AG09309 (cell line): ENCODE results near the gene UBQLN1.
"Not testable (repeated sequence)": the region's sequence is repeated elsewhere in the genome, so short reads cannot be mapped to it uniquely, and the experiment has no call there.

Experiments used
- DNase-seq: peaks from one replicate; pipeline ENCODE4 v3.0.0-alpha.2; 2010; ENCODE audit warnings: low read depth
- H3K4me3 ChIP-seq: 2 replicates; pipeline ENCODE4 v1.5.1; 2011; ENCODE audit warnings: mild to moderate bottlenecking, low read depth, low read length, moderate library complexity; ENCODE audit not compliant: control insufficient read depth
- CTCF ChIP-seq: IDR thresholded peaks from 2 replicates; pipeline ENCODE4 v1.5.1; 2011; ENCODE audit warnings: mild to moderate bottlenecking, low read depth, low read length, inconsistent platforms; ENCODE audit not compliant: insufficient read depth, control insufficient read depth; ENCODE audit errors: missing control alignments

UBQLN1 gene

GRCh38 chr9:83707518-83707767 lies 315 bp downstream of the UBQLN1 start:
- no peak for TF ChIP-seq CTCF
- peak; percentile 24 for DNase-seq
- H3K4me3 ChIP-seq = peak overlapping the region; percentile 62

GRCh38 chr9:83706676-83707517 lies 861 bp downstream of the UBQLN1 start:
- DNase-seq = no peak

GRCh38 chr9:83705219-83705651 lies 2.5 kb downstream of the UBQLN1 start:
- not testable (repeated sequence) for DNase-seq, H3K4me3 ChIP-seq

More at GRCh38 chr9:83706676-83707517, 861 bp downstream of the UBQLN1 start:
- H3K4me3 ChIP-seq = peak overlapping the region; percentile 62
- no peak for TF ChIP-seq CTCF

- TF ChIP-seq CTCF = no peak
- peak; percentile 59 for DNase-seq
- no peak overlapping the region for H3K4me3 ChIP-seq
Observed at GRCh38 chr9:83701769-83702168, 6.0 kb downstream of the UBQLN1 start.

GRCh38 chr9:83701286-83701685 lies 6.5 kb downstream of the UBQLN1 start:
- TF ChIP-seq CTCF = no peak
- no peak overlapping the region for H3K4me3 ChIP-seq
- no peak for DNase-seq

- no peak for TF ChIP-seq CTCF
- H3K4me3 ChIP-seq = no peak overlapping the region
- DNase-seq = no peak
Observed at GRCh38 chr9:83699615-83700014, 8.1 kb downstream of the UBQLN1 start.

GRCh38 chr9:83698976-83699585 lies 8.7 kb downstream of the UBQLN1 start:
- H3K4me3 ChIP-seq = no peak overlapping the region
- no peak for DNase-seq
- TF ChIP-seq CTCF = no peak
